ENCODE data around the gene EHMT1.

The EHMT1 gene

DNA sequence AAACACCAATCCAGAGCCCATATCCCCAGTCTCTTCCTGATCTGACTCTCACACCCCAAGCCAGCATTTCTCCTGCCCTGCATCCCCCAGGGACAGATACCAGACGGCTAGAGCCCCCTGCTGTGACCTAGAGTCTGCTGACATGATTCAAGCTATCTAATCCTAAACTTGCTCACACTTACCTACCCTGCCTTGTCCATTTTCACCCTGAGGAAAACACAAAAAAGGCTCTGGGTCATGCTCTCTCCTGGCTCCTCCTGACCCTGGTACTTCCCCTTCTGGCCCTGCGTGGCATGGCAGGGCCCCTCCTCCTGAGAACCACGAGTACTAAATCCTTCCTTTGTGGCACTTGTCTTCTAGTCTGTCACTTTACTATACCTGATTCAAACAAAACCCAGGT lies 16.1 kb upstream of the EHMT1 start:
- DNase-seq (ENCODE audit: extremely low read depth, low read depth) = no peak
- H3K4me3 ChIP-seq (replicated peaks; ENCODE audit: low read depth, low read length) = no peak overlapping the region
- TF ChIP-seq, protein P1, sequence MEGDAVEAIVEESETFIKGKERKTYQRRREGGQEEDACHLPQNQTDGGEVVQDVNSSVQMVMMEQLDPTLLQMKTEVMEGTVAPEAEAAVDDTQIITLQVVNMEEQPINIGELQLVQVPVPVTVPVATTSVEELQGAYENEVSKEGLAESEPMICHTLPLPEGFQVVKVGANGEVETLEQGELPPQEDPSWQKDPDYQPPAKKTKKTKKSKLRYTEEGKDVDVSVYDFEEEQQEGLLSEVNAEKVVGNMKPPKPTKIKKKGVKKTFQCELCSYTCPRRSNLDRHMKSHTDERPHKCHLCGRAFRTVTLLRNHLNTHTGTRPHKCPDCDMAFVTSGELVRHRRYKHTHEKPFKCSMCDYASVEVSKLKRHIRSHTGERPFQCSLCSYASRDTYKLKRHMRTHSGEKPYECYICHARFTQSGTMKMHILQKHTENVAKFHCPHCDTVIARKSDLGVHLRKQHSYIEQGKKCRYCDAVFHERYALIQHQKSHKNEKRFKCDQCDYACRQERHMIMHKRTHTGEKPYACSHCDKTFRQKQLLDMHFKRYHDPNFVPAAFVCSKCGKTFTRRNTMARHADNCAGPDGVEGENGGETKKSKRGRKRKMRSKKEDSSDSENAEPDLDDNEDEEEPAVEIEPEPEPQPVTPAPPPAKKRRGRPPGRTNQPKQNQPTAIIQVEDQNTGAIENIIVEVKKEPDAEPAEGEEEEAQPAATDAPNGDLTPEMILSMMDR (IDR thresholded peaks at IDR 0.05; ENCODE audit: low read depth, low read length, missing control alignments) = no peak

DNA sequence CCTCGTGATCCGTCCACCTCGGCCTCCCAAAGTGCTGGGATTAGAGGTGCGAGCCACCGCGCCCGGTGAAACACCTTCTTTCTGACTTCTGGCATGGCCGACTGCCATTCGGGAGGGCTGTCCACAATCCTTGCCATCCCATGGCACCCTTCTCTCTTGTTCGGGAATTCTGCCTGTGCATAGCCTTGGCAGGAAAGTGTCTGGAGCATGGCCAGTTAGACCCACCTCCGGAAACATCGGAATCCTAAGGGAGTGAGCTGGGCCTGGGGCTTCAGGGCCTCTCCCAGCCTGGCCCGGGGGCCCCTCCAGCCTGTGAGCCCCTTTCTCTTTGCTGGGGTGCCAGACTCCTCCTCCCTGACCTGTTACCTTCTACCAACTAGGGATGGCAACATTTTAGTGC lies 14.9 kb upstream of the EHMT1 start:
- no peak for DNase-seq (ENCODE audit: extremely low read depth, low read depth)
- TF ChIP-seq, protein P1 (IDR thresholded peaks at IDR 0.05; ENCODE audit: low read depth, low read length, missing control alignments) = no peak
- no peak overlapping the region for H3K4me3 ChIP-seq (replicated peaks; ENCODE audit: low read depth, low read length)

DNA sequence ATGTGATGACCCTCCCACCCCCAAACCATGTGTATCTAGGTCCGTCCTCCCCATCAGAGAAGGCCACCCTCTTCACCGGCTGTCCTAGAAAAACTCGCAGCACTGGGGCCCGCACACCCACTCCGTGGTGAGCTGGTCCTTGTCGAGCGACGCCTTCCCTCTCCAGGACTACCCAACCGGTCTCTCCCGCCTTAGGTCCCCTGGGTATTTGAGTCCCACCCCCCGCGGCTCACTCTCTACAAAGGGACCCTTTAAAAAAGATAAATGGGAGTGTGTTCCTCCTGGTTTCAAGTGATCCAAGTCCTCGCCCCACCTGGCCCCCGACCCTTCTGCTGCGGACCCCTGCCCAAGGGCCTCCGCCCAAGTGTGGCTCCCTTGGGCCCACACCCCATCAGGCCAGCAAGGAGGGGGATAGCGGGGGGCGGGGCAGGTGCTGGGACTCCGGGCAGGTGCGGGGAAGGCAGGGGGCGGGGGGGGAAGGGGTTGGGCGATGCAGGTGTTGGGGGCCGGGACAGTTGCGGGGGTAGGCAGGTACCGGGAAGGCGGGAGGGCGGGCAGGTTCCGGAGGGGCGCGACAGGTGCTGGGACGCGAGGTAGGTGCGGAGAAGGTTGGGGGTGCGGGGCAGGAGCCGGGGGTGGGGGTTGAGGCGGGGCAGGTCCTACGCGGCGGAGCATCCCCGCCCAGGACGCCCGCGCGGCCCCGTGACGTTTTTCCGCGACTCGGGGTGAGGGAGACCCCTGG lies 14.3 kb upstream of the EHMT1 start:
- TF ChIP-seq, protein P1 (IDR thresholded peaks at IDR 0.05; ENCODE audit: low read depth, low read length, missing control alignments) = no peak
- peak overlapping the region; percentile 24; the same call in 1 of the 2 replicates for H3K4me3 ChIP-seq (replicated peaks; ENCODE audit: low read depth, low read length)

DNA sequence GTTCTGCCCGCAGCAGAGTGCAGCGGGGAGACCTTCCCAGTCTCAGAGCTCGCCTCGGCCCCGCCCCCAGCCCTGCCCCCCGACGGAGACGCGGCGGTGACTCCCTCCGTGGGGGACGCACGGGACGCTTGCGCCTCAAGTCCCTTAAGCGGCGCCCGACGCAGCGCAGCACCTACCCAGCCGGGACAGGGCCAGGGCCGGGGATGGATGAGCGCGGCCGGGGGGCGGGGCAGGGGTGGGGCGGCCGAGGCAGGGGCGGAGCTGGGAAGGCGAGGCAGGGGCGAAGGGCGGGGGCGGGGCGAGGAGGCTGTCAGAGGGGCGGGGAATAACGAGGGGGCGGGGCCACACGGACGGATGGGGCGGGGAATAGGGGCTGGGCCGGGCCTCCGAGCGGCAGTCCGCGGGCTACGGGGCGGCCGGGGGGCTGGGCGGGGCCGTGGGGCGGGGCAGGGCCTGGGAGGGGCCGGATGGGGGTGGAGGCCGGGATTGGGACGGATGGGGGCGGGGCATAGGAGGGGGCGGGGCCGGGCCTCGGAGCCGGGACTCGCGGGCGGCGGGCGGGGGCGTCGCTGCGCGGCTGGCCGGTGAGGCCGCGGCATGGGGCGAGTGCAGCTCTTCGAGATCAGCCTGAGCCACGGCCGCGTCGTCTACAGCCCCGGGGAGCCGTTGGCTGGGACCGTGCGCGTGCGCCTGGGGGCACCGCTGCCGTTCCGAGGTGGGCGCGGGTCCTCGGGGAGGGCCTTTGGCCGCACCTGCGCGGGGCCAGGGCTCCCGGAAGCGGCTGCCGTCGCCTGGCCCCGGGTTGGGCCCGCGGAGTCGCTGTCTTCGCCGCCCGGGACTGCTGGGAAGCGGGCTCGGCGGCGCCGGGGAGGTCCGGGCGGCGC lies 13.4 kb upstream of the EHMT1 start, which contains the start of gene ARRDC1:
TSS of gene ARRDC1 (plus strand) at position 566 of the 884 bp plus-strand sequence. CDS start at position 598, 32 bp downstream.
- peak within 1 kb of the TSS; percentile 49 for H3K4me3 ChIP-seq (replicated peaks; ENCODE audit: low read depth, low read length)
- no peak for DNase-seq (ENCODE audit: extremely low read depth, low read depth)
- TF ChIP-seq, protein P1 (IDR thresholded peaks at IDR 0.05; ENCODE audit: low read depth, low read length, missing control alignments) = no peak

More for the DNA sequence above, 14.3 kb upstream of the EHMT1 start:
- DNase-seq (ENCODE audit: extremely low read depth, low read depth) = no peak

DNA sequence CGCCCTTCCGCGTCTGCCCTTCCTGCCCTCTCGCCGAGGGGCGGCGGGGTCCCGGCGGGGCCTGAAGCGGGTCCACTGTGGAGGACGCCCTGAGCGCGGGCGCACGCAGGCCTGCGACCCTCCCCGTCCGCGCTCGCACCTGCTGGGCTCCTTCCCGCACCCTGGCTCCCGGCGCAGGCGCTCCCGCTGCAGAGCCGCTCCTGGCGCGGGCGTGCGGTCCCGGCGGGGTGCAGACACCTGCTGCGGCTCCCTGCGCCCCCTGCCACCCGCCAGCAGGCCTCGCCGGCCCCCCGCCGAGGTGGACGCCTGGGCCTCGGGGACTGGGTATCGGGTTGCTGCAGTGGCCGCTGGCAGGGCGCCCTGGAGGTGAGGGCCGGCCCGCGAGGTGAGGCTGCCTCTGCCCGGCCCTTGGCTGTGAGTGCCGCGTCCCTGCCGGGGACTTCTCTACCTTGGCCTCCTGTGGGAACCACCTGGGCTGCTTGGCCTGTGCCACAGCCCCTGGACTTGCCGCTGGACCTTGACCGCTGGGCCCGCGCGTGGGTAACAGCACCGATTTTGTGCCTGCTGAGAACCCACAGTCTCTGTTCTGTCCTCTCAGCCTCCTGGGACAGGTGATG lies 12.7 kb upstream of the EHMT1 start:
- TF ChIP-seq, protein P1 (IDR thresholded peaks at IDR 0.05; ENCODE audit: low read depth, low read length, missing control alignments) = no peak
- peak overlapping the region; percentile 49 for H3K4me3 ChIP-seq (replicated peaks; ENCODE audit: low read depth, low read length)
- no peak for DNase-seq (ENCODE audit: extremely low read depth, low read depth)

DNA sequence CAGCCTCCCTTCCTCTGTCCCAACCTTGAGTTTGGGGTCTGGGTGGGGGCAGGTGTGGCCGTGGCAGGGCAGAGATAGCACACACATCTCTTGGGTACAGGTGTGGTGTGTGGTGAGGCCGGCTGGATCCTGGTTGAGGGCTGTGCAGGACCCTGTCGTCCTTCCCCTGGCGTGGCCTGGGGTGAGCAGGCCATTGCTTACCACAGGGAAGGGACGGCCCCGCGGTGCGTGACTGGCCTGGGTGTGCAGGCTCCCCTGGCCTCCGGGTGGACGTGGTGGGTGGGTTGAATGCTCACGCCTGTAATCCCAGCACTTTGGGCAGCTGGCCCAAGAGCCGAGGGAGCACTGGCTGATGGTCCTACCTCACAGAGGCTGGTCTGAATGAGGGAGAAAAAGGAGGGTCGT lies 12.1 kb upstream of the EHMT1 start:
- peak overlapping the region; percentile 49 for H3K4me3 ChIP-seq (replicated peaks; ENCODE audit: low read depth, low read length)
- TF ChIP-seq, protein P1 (IDR thresholded peaks at IDR 0.05; ENCODE audit: low read depth, low read length, missing control alignments) = no peak
- DNase-seq (ENCODE audit: extremely low read depth, low read depth) = no peak

Measured in HFF-Myc (cell line).